ENCODE results near the gene LCMT1.
"Not testable (repeated sequence)": the region's sequence is repeated elsewhere in the genome, so short reads cannot be mapped to it uniquely, and the experiment has no call there.

The LCMT1 gene

GRCh38 chr16:25111403-25112166 lies at the start of gene LCMT1:
Gene LCMT1 (plus strand): TSS chr16:25111742. CDS start chr16:25111884, 142 bp downstream.
- DNase-seq (ENCODE audit: low read depth), result peak; percentile 89

- no peak for DNase-seq (ENCODE audit: low read depth)
Observed at GRCh38 chr16:25063102-25063501, 48.4 kb upstream of the LCMT1 start.

DNA sequence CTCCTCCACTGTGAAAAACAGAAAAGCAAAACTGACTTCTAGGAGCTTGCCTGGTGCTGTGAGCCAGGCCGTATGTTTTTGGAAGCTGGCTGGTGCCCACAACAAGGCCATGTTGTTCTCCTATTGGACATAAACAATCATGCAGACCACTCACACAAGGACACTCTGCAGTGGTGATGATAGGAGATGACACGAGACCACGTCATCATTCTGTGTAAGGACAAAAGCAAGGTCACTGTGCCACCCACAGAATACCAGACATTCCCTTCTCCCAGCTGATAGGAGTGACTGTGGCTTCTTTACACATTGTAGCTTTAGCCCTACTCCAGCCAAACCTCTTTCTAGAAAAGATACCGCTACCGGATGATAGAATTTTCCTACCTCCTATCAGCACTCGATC lies 47.7 kb upstream of the LCMT1 start:
- DNase-seq (ENCODE audit: low read depth), result no peak

GRCh38 chr16:25064281-25064680 lies 47.3 kb upstream of the LCMT1 start:
- not testable (repeated sequence) for DNase-seq (ENCODE audit: low read depth)

DNA sequence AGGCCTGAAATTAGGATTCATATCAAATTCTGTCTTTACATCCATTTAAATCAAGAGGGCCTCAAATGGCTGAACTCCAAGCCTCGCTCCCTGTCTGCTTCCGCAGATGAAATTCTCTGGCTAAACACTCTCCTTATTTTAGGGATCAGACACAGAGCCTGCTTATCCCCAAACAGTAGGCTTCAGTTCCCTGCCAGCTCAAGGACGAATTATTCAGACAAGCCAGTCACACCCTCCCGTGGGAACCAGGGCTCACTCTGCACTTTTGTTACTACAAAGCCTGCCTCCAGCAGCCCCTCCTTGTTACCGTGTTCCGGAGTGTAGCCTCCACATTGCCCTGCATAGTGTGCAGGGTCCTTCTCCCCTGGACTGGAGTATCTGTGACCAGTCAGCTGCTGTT lies 46.6 kb upstream of the LCMT1 start:
- DNase-seq (ENCODE audit: low read depth), result no peak

DNA sequence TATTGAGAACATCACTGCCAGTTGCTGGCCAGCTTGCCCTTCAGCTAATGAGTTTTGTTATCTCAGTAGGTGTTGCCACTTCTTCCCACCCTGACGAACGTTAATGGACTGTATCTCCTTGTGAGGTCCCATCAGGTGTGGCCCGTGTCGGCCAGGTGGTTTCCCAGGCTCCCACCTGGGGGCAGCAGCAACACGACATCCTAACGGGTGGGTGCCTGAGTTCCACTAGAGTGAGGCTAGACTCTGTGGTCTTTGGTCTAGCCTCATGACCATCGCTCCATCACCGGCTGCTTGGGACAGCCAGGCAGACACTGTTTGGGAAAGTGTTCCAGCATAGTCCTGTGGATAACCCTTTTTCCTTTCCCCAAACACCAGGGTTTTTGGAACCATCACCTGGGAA lies 45.6 kb upstream of the LCMT1 start:
- DNase-seq (ENCODE audit: low read depth), result no peak

DNA sequence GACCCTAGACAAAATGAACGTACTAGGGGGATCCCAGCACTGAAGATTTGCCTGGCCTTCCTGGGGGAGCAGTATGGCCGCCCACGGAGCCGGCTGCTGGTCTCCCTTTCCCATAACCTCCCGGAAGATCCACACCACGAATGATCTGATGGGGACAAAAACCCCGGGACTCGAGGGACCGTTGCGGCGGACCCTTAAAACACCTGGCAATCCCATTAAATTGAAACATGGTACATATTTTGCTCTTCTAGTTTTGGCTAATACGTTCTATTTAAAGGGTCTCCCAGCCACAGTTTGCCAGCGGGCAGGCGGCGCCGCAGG lies 45.2 kb upstream of the LCMT1 start:
- no peak for DNase-seq (ENCODE audit: low read depth)

DNA sequence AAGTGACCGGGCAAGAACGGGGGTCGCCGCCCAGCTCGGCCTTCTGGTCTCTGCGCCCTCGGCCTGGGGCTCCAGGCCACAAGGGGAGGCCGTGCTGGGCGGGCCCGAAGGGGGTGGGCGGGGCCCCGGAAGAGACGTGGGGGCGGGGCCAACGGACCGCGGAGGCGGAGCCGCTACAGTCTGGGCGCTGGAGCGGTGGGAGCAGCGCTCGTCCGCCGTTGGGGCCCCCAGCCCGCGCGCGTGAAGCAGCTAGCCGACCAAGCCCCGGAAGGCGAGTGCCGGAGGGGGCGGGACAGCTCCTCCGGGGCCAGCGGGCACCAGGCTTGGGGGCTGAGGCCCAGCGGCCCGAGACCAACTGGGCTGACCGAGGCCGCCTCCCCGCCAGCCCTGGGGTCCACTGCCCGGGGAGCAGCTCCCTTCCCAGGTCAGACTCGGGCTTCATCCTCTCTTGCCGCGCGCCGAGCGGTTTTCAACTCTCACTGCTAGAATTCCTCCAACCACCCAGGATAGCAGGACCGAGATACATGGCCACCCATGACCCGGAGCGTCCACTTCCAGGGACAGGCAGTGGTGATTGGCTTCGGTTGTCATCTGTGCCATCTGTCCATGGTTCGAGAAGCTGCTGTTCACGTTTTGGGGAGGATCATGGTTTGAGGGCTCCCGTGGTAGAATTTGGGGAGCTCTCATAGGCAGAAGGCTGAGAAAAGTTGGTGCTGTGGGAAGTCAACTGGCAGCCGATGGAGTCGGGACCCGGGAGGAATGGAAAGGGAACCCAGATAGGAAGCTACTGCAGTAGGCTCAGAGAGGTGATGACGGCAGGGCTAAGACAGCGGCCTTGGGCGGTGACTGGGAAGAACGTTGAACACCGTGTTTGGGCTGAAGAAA lies 44.6 kb upstream of the LCMT1 start:
- DNase-seq (ENCODE audit: low read depth), result peak; percentile 71

DNA sequence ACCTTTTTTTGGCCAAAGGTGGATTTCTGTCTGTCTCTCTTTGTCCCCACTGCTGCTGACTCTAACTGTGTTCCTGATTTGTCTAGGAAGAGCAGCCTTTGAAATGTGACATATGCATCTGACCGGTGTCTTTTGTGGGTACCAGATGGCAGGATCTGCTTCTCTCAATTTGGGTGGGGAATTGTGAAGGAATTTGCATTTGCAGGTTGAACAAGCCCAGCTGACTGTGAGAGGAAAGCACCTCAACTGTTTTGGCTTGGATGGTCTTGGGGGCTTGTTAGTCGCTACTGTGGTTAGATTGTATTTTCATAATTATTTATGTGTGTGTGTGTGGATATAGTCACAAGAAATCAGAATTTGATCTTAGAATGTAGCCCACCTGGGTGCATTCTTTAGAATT lies 37.7 kb upstream of the LCMT1 start:
- no peak for DNase-seq (ENCODE audit: low read depth)

GRCh38 chr16:25078386-25078978 lies 33.1 kb upstream of the LCMT1 start:
- DNase-seq (ENCODE audit: low read depth), result no peak

GRCh38 chr16:25079637-25080378 lies 31.7 kb upstream of the LCMT1 start:
- DNase-seq (ENCODE audit: low read depth), result no peak

DNA sequence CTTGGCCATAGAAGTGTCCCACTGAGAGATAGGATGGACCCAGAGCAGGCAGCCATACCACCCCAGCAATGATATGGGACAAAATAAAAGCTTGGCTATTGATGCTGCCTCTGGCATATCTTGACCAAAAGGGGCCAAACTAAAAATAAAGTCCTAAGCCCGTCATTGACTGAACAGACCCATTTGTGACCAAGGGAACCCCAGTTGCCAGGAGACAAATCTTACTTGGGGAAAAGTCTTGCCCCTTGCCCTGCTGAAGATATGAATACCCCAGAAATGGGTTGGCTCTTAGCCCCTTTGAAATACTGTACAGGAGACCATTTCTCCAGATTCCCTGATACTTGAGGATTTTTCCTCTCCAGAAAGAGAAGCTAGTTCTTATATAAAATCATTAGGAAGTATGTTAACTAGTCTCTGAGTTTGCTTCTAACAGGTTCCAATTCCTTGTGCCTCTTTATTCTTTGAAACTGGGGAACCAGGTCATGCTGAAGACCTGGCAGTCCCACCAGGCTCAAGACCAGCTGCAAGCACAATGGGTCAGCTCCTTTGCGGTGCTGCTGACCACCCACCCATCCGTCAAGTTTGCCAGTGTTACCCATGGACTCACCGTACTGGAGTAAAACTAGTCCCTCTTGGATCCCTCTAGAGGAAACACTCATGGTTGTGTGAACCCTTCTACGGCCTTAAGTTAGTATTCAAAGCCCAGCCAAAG lies 31.0 kb upstream of the LCMT1 start:
- no peak for DNase-seq (ENCODE audit: low read depth)

DNA sequence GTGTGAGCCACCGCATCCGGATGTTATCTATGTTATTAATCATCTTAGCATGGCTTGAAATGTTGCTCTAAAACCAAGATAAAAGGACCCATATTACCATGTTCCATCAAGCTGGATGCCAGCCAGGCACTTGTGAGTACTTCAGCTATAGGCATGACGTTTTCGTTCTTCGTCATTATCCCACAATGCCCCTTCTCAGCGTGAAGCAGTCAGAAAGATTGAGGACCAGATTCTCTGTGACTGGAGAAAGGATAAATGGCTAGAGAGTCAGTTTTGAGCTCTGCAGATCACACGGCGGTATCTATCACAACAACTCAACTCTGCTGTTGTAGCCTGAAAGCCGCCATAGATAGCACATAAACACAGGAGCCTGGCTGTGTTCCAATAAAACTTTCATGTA lies 29.8 kb upstream of the LCMT1 start:
- DNase-seq (ENCODE audit: low read depth), result no peak

- DNase-seq (ENCODE audit: low read depth), result no peak
Observed at GRCh38 chr16:25083065-25083464, 28.5 kb upstream of the LCMT1 start.

DNA sequence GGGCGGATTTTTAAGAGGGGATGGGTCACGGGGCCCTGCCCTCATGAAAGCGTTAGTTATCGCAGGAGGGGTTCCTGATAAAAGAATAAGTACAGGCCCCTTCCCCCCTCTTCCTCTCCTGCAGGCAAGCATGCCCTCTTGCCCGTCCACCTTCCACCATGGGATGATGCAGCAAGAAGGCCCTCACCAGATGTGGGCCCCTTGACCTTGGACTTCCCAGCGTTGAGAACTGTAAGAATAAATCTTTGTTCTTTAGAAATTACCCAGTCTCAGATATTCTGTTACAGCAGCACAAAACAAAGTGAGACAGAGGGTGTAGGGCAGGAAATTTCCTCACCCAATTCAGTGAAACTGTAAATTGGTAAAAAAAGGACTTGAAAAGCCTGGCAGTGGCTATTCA lies 27.8 kb upstream of the LCMT1 start:
- no peak for DNase-seq (ENCODE audit: low read depth)

DNA sequence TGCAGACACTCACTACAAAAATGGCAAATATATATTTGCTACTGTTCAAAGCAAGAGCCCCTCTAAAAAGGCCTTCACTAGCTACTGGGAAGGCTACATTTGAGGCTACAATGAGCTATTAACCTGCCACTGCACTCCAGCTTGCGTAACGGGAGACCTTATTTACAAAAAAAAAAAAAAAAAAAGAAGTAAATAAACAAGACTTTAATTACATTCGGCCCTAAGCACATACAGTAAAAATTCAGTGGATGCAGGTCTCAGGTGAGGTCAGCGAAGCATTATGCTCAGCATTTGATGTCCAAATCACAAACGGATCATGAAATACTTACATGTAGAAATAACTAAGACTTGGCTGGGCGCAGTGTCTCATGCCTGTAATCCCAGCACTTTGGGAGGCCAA lies 26.7 kb upstream of the LCMT1 start:
- no peak for DNase-seq (ENCODE audit: low read depth)

DNA sequence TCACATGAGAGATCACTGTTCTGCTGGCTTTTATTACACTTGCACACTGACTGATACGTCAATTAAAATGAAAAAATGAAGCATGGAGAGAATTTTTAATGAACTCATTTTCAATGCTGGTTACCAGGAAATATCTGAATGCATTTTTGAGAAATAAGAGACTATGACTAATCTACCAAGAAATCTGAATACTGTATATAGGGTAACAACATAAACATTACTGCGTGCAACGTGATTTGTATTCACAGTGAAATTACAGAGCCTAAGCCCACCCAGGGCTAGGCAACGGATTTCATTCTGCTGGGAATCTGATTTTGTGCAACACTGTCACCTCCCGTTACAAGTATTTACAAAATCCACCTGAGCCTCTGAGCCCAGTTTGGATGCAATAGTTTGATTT lies 23.8 kb upstream of the LCMT1 start:
- no peak for DNase-seq (ENCODE audit: low read depth)

GRCh38 chr16:25089351-25089750 lies 22.2 kb upstream of the LCMT1 start:
- DNase-seq (ENCODE audit: low read depth), result no peak

DNA sequence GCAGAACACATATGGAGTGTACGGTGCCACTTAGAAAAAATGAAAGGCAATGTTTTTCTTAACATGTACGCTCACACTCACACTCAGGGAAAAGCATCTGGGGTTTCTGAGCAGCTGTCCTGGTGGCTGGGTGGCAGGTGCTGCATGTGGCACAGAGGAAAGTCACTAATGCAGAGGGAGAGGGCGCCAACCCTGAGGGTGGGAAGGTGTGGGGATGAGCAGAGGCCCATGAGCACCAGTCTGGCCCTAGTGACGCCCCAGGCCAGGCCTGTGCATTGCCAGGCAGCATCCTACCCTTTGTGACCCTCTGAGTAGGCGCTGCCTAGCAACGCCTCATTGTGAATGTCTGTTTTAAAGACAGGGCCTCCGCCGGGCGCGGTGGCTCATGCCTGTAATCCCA lies 19.1 kb upstream of the LCMT1 start:
- no peak for DNase-seq (ENCODE audit: low read depth)

DNA sequence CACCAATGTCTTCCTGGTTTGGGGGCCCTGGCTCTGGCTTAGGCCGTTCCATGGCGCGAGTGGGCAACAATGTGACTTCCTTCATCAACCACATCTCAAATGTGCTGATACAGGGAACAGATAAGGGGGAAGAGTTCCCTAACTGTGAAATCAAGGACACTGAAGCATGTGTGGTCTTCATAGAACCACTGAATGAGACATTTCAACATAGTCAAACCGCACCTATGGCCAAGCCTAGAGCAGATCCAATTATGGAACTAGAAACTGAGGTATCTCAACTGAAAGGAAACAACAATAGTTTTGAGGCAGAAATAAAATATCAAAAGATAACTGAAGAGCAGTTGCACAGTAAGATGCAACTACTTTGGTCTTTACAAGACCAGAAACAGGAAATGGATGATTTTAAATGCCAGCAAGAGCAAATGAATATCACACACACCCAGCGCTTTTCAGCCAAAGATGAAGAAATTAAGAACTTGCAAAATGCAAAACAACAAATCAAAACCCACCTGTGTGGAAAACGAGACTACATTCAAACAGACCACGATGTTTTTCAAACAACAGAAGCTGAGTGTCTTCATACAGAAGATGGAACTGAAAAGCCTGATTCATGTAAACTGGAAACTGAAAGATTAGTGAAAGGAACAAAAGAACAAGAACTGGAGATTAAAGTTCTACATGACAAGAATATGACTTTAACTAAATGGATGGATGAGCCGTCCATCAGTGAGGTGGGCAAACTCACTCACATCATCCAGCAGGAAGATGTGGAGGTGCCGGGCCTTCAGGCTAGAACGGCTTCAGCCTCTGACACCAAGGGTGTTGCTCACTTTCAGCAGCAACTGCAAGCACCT lies 18.1 kb upstream of the LCMT1 start:
- no peak for DNase-seq (ENCODE audit: low read depth)

DNA sequence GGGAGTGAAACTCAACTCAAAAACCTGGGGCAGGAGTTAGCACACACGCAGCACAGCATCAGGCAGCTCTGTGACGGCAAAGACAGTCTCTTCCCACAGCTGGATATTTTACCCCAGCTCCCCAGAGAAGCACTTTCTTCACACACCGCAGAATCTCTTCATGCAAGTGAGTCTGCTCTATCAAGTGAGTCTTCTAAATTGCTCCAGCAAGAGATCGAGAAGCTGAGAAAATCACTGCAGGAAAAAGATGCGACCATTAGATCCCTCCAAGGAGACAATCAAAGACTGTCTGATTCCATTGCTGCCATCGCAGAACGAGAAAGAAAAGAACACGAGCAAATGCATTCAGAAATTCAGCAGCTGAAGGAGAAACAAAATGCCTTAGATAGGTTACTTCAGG lies 16.9 kb upstream of the LCMT1 start:
- no peak for DNase-seq (ENCODE audit: low read depth)

Measured in stimulated activated CD4-positive, alpha-beta T cell treated with anti-CD3 and anti-CD28 coated beads, Interleukin-2, amount 100 ng/mL, for 4 hours (primary cell).